ENCODE measurements around the gene SH3GLB2.
"Not testable (repeated sequence)": the region's sequence is repeated elsewhere in the genome, so short reads cannot be mapped to it uniquely, and the experiment has no call there.

SH3GLB2 gene

DNA sequence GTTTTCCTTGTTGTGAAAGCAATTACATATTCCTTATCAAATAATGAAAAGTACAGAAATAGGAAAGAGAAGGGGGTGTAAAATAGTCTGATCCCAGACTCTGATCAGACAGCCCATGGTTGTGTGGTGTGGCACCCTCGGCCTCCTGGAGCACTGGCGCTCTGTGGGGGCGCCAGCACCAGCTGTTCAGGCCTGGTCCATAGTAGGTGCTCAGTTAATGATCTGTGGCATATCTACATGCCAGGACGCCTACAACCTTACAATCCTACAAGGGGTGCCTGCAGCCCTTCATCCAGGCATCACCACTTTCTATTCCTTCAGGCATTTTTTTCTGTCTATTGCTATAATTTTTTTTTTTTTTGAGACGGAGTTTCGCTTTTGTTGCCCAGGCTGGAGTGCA is 24.9 kb upstream of the SH3GLB2 start:
- DNase-seq = no peak

DNA sequence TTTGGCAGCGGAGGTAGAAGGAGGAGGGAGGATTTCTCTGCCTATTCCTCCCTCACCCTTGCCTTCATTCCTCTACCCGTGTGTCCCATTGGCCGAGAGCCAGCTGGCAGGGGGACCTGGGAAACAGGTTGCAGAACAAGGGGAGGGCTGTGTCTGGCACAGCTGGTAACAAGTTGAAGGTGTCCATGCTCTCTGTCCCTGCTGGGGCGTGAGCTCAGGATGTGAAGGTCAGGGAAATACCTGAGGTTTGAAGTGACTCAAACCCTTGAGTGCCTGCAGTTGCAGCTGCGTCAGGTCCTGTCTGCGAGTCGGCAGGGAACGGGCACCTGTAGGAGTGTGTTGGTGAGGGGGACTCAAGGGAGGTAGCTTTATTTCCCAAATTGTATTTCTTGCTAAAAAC is 24.5 kb upstream of the SH3GLB2 start:
- DNase-seq = peak; percentile 73

DNA sequence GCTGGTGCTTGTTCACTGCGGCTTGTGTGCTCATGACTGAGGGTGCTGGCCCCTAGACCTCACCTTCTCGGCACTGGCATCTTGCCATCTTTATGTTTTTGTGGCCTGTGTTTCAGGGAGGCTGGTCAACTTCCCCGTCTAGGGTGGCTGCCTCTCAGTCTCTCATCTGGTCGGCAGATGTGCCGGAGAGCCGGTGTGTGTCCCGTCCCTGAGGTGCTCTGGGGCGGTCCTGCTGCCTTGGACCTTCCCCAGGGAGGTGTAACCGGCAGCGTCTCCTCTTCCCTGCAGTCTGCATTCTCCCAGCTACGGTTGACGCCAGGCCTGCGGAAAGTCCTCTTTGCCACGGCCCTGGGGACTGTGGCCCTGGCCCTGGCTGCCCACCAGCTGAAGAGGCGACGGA is 13.9 kb upstream of the SH3GLB2 start:
- DNase-seq = no peak

DNA sequence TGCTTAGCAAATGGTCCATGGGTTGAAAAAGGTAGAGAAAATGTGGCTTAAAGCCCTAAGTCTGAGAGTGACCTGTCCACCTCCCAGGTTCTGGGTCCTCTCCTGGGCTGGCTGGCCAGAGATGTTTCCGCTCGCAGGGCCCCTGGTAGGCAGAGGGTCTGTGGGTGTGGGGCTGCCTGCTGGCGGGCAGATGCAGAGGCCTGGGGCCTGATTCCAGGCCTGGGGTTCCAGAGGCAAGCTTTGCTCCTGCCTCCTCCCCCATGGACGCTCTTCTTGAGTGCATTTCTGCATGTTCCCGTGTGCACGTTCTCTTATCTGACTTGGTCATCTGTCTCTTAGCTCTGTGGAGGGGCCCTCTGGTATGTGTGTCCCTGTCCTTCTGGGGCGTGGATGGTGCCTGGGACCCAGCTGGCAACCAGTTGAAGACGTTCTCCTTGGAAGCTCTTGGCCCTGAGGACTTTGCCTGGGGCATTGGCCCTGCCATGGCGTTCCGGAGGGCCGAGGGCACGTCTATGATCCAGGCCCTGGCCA is 12.0 kb upstream of the SH3GLB2 start:
- no peak for DNase-seq

DNA sequence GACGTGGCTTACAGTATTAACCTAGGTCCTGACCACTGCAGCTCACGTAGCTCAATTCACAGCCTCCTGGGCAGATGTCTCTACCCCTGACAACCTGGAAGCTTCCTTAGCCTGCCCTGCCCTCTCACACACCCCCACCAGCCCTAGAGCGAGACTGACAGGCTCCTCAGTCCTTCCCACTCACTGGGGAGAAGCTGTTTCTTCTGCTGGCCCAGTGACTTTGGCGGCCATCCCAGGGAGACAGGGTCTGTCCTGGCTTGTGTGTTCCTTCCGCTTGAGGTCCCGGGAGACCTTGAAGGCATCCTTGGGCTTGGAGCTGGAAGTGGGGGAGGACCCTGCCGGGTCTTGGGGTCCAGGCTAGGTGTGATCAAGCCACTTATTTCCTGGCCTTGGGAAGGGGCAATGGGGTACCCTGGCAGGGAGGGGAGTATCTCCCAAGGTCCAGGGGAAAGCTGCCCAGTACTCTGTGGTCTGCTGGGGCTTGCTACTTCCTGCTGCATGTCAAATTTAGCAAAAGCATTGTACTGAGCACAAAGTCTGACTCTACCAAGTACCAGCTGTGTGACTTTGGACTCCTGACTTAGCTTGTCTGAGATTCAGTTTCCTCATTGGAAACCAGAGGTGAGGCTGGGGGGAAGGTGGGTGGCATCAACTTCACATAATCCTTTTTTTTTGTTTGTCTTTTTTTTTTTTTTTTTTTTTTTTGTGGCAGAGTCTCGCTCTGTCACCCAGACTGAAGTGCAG is 10.2 kb upstream of the SH3GLB2 start:
- DNase-seq = no peak

DNA sequence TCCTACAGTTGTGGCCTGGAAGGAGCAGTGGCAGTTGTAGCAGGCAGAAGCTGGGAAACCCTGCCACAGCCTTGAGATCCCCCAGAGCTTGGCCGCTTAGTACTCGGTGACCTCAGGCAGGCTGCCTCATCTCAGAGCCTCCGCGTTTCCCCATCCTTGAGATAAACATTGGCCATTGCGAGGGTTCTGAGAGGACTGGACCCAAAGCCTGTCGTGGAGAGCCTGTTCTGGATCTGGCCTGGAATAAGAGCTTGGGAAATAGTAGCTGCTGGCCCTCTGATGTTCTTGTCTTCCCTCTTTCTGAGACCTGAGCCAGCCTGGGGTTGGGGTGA is 9.6 kb upstream of the SH3GLB2 start:
- DNase-seq = no peak

DNA sequence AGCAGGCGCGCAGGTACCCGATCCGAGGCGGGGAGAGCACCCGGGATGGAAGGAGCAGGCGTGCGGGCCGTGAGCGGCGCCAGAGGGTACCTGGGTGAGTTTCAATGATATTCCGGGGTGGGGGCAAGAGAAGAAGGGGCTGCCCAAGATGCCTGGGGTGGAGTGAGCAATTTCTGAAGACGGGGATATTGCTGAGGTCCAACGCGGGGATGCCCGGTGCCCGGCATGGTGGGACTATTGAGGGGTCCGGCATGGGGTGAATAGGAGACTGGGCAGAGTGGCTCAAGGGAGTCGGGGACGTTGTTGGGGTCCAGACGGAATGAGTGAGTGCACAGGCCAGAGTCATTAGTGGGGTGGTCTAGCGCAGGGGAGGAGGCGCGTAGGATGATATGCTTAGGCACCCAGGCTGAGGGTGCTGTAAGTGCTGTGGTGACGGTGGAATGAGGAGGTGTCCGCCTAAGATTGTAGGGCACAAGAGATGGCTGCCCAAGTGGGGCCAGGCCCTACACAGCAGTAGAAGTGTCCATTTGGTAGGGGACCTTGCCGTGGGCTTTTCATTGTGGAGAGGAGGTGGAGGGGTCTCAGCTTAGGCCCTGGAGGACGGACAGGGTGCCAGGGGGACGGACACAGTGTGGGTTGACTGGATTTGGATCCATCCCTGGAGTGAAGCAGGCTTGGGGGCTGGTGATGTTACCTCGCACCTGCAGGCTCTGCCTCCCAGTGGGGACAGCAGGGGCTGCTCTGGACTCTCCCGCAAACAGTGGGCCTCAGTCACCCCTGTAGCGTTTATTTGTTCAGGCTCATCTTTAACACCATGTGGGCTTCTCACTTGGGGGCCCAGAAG is 9.0 kb upstream of the SH3GLB2 start:
- no peak for DNase-seq

DNA sequence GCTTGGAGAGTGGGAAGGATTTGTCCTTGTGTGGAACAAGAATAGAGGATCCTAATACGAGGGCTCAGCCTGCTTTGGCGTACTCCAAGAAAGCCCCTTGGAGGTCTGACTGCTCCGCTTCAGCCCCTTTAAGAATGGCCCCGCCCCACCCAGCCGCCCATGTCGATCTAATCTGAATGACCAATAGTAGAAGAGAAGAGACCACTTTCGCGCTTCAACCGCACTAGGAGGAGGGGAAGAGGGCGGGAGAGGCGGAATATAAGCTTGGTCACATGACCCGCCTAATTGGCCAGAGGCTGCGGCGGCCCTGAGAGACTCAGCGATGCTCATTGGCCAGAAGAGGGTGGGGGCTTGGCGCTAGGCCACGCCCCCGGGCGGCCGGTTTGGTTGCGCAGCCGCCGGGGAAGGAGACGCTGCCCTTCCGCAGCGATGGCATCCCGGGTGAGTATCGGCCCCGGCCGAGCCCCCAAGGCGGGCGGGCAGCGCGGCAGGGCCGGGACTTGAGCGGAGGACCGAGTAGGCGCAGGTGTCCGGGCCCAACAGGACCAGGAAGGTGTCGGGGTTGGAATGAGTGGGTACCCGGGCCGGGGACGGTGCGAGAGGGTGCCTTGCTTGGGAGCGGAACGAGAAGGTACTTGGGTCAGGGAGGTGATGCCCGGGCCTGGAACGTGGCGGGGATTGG is 8.3 kb upstream of the SH3GLB2 start, which contains the start of gene MIGA2:
TSS of gene MIGA2 (plus strand) at position 386 of the 682 bp plus-strand sequence. CDS start 3,969 bp downstream, outside the sequence.
- DNase-seq = peak; percentile 100

DNA sequence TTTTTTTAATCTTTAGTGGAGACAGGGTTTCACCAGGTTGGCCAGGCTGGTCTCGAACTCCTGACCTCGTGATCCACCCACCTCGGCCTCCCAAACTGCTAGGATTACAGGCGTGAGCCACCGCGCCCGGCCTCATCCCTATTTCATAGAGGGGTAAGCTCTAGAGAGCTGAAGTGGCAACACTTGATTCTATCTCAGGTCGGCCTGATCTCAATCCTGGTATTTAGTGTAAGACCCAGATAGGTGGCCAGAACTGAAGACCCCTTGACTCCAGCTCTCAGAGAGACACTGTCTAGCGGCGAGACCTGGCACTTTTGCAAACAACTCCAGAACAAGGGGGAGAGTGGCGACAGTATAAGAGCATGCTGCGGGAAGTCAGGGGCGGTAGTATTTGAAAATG is 7.7 kb upstream of the SH3GLB2 start:
- DNase-seq = not testable (repeated sequence)

DNA sequence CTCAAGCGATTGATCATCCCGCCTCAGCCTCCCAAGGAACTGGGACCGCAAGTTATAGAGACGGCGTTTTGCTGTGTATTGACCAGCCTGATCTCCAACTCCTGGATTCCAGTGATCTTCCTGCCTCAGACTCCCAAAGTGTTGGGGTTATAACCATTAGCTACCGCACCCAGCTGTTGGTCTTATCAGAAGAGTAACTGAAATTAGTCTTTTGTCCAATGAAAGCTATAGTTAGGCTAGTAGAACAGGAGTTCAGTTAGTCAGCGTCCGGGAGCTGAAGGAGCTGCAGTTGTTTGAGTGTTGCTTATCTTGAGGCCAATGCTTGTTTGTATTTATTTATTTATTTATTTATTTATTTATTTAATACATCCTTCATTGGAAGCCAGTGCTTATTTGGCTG is 5.1 kb upstream of the SH3GLB2 start:
- DNase-seq = no peak

DNA sequence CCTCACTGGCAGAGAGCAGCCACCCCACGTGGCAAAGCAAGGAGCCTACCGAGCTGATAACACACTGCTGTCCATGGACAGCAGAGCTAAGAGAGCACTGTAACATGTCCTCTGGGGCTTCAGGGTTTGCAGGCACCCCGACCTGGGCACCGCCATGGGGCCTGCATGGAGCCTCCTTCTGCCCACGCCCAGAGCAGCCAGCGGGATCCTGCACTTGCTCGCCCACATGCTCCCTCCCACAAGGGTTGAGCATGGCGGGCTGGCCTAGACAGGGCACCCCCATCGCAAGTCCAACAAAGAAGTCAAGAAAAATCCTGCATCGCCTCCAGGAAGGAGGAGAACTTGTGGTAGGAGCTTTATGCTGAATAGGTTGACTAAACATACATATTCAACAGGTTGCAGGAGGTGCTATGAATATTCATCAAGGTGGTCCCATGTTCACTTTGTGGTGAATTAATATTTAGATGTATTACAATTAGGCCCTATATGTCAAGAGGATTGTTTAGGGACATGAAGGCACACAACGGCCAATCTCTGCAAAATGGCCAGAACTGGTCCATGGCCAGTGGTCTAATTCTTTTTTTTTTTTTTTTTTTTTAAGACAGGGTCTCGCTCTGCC is 4.5 kb upstream of the SH3GLB2 start:
- DNase-seq = no peak

DNA sequence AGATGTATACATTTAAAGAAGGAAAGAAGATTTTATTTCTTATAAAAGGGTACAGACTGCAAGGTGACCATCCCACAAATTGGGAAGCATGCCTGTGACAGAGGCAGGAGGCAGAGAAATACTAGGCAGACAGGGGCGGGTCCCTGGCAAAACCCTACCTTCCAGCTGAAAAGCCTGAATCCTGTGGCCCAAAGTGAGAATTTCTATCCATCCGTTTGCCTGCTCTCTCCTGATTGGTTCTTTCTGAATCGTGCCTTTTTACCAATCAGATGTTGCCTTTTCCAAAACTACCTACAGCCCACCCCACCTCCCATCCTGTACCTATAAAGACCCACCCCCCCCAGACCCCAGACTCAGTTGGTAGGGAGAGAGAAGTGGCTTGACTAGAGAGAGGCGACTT is 3.4 kb upstream of the SH3GLB2 start:
- no peak for DNase-seq

DNA sequence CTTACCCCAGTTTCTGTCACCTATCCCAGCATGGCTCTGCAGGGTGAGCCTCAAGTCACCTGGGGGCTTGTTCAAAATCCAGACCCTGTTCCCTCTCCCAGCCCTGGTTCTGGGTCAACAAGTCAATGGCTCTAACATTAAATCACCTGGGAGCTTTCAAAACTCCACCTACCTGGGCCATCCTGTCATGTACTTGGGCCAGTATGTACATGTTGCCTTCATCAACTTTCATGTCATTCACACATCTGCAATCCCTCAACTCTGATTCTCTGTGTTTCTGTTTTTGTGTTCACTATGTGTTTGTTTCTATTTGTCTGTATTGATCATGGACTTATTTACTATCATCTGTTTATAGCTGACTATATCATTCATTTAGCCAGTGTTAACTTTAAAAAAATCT is 2.1 kb upstream of the SH3GLB2 start:
- no peak for DNase-seq

DNA sequence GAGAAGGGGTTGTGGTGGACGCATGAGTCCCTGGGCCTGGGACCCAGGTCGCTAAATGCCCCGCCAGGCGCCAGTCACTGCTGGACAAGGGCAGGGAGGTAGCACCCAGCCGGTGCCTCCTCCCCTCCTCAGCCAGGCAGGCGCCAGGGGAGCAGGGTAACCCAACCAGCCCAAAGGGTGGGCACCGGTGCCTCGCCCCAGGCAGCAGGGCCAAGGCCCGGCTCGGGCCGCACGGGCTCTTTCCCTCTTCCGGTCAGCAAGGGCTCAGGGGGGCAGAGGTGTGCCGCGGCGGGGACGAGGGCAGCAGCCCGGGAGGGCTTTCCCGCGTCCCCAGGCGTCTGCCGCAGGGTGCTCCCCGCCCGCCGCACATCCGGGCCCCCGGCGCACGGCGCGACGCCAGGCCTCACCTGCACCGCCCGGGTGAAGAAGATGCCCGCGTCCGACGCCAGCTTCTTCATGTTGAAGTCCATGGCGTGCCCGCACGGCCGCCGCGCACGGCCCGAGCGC is 393 bp downstream of the SH3GLB2 start:
- DNase-seq = peak; percentile 78

DNA sequence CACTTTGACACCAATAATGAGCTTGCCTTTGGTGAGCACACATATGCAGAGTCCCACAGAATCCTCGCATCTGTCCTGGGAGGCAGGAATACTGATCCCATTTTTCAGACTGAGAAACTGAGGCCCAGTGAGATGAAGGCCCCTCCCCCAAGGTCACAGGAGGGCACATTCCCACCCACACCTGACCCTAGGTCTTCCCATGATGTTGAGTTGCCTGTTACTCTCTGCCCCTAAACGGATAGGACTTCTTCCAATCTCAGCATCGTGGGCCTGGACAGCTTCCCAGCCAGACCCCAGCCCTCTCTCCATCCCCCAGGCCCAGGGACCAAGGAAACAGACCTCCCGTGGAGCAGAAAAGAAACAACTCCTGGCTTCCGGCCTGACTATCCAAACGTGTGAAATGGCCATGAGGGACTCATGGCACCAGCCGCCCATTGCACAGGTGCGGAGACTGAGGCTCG is 877 bp downstream of the SH3GLB2 start:
- peak; percentile 35 for DNase-seq

DNA sequence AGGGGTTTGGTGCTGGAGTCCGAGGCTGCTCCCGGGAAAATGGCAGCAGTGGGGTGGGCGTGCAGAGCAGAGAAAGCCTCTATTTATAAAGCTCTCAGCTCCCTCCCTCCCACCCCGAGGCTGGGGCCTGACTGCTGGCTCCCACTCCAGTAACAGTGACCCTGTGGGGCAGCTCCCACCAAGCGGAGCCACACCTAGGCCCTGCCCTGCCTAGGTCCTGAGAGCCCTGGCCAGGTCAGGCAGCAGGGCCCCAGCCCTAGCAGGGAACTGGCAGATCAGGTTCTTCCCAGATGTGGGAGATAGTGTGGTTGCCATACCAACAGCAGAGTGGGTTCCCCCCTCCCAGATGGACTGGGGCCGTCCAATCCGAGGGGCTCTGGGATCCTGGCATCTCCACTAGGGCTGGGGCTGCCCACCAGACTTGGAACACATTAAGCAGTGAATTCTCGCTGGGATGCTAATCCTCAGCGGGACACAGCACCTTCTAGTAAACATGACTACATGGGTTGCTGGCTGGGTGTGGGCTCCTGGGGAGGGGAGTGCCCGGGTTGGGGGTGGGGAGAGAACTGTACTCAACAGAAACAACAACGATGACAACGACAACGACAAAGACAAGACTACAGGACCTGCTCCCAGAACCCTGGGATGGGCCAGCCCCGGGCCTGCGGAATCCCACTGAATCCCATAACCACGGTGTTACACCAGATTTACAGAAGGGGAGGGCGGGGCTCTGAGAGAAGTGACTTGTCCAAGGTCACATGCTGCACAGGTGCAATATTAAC is 1.5 kb downstream of the SH3GLB2 start:
- peak; percentile 43 for DNase-seq

DNA sequence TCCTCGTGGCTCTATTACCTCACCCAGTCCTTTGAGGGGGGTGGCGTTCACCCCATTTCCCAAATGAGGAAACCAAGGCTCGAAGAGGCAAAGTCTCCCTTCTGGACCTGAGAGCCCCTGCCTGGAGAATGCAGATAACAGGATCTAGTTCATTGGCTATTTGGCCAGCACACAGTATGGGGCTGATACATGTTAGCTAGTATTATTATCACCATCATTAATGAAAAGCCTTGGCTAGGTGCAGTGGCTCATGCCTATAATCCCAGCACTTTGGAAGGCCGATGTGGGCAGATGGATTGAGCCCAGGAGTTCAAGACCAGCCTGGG is 4.3 kb downstream of the SH3GLB2 start:
- DNase-seq = no peak

DNA sequence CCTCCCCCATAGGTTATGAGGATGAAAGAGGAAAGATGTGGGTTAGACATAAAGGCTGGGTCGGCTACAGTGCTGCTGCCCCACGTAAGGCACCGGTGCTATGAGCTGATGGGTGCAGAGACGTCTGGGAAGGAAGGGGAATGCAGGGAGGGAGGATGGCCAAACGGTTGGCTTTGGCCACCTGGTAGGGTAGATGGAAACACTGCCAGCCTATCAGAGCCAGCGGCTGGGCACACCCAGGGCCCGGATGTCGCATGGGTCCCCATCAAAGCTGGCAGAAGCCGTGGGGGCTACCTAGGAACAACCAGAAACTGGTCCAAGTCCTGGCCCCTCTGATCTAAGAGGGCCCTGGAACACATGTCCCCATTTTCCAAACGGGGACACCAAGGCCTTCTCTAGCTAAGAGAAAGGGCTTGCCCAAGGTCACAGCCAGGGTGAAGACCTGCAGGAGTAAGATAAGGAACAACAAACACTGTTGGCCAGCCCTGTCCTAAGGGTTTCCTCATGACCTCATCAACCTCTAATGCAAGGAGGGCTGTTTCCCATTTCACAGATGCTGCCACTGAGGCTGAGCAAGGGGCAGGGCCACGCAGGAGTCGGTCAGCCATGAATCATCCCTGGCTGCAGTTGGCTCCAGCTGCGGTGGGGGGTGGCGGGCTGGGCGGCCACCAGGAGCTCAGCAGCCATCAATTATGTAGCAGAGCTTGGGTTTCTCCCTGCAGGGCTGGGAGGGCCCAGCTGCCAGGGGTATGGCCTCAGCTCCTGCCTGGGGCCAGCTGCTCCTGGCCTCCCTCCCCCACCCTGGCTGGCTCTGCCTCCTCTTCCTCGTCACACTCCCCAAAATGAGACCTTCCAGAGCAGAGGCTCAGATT is 4.9 kb downstream of the SH3GLB2 start:
- DNase-seq = peak; percentile 84

DNA sequence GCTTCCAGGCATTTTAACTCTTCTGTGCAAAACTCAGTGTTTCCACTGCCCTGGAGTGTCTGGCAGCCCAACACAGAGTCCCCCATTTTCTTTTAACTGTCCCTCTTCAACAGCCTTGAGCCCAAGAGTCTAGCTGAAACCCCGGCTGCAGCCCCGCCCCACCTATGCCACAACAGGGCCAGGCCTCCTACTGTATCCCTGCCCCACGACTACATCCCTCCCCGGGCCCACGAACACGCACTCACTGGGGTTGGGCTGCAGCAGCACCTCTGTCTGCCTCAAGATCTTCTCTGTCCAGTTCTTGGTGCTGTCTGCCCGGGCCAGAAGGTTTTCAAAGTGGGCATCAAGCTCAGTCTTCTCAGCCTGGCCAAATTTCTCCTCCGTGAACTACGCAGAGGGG is 6.1 kb downstream of the SH3GLB2 start:
- no peak for DNase-seq

DNA sequence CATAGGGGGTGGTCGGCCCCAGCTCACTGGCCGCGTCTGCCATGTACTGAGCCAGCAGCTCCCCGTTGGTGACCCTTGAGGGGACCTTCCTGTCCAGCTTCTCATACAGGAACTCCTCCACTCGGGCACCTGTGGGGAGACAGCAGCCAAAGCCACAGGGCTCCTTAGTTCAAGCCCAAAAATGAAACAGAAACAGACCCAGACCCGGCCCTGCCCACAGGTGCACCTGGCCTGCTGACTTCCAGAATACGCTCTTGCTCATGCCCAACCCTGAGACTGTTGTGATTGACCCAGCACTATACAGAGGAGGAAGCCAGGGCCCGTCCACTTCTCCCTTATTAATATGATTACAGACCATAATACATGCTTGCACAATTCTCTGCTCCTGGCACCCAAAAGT is 7.0 kb downstream of the SH3GLB2 start:
- DNase-seq = no peak

DNA sequence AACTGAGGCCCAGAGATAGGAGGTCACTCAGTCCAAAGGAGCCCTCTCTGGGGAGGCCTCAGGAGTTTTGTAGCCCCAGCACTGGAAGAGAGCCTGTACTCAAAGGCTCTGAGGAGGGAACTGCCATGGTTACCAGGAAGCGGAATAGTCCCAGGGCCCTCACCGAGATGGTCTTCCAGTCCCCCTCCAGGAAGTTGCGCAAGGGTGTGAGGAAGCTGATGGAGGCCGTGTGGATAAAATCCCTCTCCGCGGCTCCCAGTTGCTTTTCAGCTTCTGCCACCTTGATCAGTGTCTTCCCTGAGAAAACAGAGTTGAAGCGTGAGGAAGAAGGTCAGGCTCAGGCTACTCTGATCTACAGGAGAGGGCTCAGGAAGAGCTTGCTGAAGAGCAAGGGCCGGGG is 13.5 kb downstream of the SH3GLB2 start:
- DNase-seq = no peak
